CD4-positive, alpha-beta T cell treated with Interleukin-10 for 1 hour (primary cell): Measurements from ENCODE around the gene HTD2.
"Not testable (repeated sequence)": the region's sequence is repeated elsewhere in the genome, so short reads cannot be mapped to it uniquely, and the experiment has no call there.

Experiments used
- DNase-seq: peaks from one replicate; pipeline ENCODE4 v3.0.0-alpha.2; 2020

Gene HTD2

DNA sequence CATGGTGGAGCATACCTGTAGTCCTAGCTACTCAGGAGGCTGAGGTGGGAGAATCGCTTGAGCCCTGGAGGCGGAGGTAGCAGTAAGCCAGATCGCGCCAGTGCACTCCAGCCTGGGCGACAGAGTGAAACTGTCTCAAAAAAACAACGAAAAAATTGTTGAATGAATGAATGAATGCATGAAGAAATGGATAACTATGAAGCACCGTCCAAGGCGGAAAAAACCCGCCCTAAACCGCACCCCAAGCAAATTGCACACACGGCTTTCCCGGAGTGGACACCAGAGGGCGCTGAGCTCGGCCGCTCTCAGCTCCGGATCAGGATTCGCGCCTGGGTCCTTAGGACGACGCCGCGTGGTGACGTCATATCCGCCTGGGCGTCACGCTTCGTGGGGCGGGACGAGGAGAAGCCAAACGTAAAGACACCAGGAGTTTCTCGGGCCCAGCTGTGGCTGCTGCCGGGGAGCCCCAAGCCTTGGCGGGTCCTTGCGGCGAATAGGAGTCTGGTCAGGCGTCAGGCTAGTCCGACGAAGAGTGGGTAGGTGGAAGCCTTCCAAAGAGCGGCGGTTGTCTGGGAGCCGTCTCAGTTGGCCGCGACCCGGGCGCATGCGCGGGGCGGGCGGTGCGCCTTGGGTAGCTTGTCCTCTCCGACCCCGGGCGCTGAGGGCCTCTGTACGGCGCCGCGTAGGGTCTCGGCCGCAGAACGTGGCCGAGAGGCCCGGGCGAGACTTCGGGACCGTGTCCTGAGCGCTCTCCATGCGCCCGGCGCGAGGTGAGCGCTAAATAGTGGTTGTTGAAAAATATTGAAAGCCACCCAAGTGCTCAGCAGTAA lies at the start of gene HTD2, which contains the start of gene RPP14:
TSS of gene HTD2 (plus strand) at position 639 of the 830 bp plus-strand sequence. CDS start 11,094 bp downstream, outside the sequence.
TSS of gene RPP14 (plus strand) at position 364 of the 830 bp plus-strand sequence. CDS start 4,085 bp downstream, outside the sequence.
- DNase-seq: peak; percentile 98

DNA sequence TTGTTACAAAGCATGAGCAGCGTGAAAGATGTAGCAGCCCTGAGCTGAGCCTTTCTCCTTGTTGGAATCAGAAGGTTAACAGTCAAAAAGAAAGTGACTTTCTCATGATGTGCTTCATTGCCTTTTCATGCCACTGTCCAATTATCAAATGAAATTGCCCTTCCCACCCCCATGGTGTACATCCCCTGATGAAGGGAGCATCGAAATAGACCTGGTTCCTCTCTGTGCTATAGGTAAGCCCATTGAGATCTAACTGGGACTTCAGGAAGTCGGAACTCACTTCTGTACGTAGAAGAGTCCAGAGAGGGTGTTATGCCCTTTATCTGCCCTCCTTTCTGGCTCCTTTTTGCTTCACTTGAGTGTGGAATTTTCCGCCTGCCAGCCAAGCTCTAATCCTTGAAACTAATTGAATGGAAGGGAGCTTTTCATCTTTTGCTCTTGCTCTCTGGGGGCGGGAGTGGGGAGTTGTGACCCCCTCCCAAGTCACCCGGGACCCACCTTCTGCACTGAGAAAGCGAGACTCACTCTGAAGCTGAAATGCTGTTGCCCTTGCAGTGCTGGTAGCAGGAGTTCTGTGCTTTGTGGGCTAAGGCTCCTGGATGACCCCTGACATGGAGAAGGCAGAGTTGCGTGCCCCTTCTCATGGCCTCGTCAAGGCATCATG lies 47.8 kb upstream of the HTD2 start:
- no peak for DNase-seq

DNA sequence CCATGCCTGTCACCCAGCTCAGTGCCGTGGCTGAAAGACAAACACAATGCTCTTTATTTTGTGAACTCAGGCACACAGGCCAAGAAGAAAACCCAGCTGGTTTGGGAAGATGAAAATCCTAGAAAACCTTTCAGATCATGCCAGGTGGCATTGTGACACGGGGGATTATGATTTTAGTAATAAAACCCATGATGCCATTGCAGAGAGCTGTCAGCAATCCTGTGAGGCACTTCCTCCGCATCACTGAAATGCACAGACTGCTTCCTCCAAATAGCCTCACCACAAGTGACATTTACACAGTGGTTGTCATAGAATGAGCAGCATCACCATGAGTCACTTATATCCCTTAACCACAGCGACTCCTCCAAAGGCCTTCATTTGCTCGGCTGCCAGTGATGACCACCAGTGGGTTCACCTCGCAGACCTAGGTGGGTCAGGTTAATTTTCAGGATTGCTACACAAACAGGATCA lies 46.0 kb upstream of the HTD2 start:
- no peak for DNase-seq

DNA sequence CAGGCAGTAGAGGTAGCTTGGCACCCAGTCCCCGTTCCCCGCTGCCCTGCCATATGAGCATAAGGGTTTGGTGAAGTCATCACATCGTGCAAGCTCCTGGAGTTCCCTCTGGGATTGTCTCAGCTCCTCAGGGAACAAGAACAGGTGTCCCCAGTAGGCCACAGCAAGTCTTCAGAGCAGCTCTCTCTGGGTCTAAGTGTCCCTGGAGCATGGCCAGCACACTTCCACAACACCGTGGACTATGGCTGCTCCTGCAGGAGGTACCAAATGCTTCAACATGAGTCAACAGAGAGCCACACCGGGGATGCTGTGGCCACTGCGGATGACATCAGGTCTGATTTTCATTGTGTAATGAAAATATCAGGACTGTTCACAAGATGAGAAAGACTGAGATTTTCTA lies 45.6 kb upstream of the HTD2 start:
- DNase-seq: no peak

DNA sequence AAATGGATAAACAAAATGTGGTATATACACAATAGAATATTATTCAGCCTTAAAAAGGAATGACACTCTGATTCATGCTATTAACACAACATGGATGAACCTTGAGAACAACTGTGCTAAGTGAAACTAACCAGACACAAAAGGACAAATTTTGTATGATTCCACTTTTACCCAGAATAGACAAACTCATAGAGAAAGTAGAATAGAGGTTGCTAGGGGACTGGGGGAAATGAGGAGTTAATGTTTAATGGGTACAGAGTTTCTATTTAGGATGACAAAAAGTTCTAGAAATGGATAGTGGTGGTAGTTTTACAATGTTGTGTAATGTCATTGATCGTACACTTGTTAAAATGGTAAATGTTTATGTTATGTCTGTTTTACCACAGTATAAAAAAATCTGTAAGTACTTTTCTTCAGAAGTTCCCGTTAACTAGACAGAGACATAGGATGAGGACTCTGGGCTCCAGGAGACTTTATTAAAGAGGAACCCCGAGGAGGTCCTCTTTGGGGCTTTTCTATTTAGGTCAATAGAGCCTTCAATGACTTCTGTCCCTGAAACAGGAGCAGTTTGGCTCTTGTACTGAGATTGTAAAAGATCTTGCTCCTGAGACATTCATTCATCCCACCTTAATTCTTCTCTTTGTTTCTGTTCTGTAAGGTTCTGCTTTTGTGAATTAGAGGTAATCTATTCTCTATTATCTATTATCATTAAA lies 44.2 kb upstream of the HTD2 start:
- DNase-seq: no peak

DNA sequence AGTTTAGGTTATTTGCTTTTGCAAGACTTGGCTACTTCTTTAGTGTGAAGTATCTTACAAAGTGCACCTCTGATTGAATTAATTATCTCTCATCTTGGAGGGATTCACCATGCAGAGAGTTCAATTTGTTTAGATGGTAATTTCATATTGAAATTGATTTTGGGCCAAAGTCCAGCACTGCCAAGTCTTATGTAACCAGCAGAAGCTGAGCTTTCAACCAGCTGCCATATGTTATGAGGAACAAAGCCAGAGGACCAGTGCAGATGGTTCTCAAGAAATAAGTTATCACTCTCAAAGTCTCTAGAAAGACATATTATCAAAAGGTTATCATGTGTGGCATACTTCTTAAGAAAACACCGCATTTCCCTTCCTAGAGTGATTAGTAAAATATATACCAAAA lies 39.7 kb upstream of the HTD2 start:
- DNase-seq: no peak

DNA sequence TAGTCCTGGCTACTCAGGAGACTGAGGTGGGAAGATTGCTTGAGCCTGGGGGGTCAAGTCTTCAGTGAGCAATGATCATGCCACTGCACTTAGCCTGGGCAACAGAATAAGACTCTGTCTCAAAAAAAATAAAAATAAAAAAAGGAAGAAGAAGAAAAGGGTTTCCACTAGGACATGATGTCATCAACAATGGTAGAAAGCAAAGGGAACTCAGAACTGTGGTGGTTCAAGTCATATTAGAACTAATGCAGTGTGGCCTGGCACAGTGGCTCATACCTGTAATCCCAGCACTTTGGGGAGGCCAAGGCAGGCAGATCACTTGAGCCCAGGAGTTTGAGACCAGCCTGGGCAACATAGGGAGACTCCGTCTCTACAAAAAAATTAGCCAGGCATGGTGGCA lies 38.8 kb upstream of the HTD2 start:
- DNase-seq: not testable (repeated sequence)

DNA sequence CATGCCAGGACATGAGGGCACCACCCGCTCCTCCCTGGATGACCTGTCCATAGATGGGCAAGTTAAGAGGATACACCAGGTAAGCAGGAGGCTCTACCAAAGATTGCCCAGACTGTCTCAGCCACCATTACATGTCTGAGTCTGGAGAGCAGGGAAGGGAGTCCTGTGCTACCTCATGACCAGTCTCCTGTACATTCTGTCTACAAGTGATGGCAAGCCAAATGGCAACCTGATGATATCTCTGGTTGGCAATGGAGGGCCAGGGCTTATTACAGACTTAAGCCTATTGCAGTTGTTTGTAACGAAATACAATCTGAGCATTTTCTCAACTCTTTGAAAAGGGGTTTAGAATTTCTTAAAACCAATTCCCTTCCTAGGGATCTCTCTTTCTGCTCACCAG lies 37.0 kb upstream of the HTD2 start:
- no peak for DNase-seq

DNA sequence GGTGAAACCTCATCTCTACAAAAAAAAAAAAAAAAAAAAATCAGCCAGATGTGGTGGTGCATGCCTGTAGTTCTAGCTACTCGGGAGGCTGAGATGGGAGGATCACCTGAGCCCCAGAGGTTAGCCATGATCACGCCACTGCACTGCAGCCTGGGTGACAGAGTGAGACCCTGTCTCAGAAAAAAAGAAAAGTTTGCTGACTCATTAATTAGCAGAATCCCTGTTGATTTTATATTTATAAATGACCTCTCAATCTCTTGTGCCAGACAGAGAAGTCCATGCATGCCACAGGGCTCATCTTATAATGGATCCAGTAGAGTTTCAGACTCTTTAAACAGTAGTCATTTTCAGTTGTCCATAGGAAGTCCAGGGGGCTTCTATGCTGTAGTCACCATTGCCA lies 35.8 kb upstream of the HTD2 start:
- no peak for DNase-seq

DNA sequence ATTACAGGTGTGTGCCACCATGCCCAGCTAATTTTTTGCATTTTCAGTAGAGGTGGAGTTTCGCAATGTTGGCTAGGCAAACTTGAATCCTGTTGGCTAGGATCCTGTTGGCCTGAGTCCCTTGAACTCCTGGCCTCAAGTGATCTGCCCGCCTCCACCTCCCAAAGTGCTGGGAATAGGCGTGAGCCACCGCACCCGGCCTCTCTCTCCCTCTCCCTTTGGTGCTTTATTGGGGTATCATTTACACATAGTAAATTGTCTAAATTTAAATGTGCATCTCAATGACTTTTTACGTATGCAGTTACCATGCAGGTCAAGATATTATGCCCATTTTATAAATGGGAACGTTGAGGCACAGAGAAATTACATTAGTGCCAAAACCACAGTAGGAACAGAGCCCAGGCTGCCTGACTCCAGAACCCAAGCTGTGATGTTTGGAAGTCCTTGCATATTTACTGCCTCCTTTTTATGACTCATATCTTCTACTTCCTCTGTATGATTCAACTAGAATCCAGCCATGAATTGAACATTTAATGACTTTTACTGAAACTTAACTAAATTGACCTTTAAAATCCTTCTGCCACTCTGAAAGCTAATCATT lies 34.3 kb upstream of the HTD2 start:
- no peak for DNase-seq

DNA sequence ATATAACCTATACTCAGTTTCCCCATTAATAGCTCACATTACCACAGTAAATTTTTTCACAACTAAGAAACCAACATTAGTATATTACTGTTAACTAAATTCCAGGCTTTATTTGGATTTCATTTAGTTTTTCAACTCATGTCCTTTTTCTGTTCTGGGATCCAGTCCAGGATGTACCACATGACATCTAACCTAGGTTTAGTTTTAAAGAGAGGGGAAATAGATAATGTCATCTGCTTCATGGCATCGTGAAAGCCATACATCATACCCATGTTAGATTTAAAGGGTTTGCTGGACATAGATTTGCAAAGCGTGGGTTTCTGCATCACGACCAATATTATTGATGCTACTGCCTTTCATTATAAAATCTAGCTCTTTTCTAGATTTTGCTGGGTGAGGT lies 33.4 kb upstream of the HTD2 start:
- no peak for DNase-seq

DNA sequence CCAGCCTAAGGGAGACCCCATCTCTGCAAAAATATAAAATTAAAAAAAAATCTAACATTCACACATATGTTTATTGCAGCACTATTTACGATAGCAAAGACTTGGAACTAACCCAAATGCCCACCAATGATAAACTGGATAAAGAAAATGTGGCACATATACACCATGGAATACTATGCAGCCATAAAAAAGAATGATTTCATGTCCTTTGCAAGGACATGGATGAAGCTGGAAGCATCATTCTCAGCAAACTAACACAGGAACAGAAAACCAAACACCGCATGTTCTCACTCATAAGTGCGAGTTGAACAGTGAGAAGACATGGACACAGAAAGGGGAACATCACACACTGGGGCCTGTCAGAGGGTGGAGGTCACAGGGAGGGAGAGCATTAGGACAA lies 33.0 kb upstream of the HTD2 start:
- DNase-seq: not testable (repeated sequence)

DNA sequence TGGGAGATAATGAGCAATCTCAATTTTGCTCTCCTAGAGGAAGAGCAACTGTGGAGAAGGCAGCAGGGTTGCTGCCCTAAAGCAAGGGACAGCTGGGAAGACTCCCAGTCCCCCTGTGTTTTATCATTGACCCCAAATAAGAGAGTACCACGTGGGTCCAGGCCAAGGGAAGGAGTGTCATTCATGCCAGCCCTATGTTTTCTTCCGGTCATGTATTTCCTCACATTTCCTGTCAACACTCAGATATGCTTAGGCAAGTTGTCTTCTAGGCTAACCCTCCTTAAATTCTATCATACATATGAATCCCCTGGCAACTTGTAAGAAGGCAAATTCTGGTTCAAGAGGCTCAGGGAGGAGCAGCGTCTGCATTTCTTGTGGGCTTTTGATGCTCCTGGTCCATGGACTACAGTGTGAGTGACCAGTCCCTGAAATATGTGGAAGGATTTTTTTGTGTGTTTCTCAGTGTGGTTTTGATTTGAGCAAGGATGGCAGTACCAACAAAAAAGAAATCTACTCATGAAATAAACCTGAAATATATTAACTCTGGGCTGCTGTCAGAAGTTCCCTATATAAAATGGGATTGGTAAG lies 32.2 kb upstream of the HTD2 start:
- DNase-seq: no peak

DNA sequence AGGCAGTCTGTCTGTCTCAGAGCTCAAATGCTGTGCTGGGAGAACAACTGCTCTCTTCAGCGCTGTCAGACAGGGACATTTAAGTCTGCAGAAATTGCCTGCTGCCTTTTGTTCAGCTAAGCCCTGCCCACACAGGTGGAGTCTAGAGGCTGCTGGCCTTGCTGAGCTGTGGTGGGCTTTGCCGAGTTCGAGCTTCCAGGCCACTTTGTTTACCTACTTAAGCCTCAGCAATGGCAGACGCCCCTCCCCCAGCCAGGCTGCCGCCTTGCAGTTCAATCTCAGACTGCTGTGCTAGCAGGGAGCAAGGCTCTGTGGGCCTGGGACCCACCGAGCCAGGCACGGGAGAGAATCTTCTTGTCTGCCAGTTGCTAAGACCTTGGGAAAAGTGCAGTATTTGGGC lies 25.3 kb upstream of the HTD2 start:
- DNase-seq: no peak

DNA sequence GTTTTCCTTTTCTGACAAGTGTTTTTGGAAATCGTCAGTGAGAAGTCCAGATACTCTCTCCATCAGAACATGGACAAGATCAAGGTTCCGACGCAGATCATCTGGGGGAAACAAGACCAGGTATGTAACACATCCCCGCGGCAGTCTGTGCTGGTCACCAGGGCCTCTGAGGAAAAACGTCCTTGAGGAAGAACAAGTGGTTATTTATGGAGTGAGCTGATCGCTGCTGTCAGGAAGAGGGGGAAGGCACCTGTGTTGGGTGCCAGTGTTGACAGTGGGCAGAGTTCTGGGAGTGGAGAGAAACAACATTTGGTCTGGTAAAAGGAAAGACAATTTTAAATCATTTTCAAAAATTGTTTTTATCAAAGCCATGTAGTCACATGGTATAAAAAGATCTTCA lies 21.0 kb upstream of the HTD2 start:
- DNase-seq: no peak

DNA sequence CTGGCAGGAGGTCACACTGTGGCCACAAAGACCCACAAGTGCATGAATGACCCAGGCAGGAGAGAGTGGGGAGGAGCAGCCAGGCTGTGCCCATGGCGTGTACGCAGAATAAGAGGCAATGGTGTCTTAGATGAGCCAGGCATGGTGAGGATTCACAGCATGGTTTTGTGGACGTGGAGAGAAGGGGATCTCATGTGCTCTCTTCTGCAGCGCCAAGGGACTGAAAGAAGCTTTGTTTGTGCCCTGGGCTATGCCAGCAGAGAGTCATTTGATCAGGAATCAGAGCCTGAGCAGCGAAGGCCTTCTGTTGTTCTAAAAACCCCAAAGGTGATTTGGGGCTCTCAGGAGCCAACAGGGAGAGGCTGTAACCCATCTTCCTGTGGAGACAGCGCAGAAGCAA lies 19.0 kb upstream of the HTD2 start:
- no peak for DNase-seq

DNA sequence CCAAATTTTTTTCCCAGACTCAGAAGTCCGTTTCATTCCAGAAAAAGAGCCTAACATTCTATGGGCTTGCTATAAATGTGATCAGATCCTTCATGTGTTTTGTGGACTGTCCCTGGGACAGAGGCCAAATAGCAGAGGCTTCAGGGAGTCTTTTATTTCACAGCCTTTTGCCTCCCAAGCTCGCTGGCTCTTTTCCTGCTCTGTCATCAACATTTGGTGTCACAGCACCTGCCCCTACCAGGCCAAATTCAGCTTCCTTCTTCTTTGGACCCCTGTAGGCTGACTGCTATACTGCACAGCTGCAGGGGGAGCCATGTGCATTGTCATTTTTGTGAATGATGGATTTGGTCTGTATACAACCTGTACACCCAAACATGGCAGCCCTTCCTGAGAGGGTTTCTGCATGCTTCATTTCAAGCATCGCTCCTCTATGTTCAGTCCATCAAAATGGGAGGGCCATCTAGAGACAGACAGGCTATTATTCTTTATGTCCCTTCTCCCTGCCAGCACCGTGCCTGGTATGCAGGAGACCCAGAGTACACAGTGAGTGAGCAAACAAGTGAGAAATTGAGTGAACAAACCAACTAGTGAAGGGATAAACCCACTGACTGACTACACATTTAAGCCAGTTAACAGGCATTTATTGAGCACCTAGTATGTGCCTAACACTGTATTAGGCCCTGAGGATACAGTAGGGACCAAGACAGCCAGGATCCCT lies 18.1 kb upstream of the HTD2 start:
- no peak for DNase-seq

DNA sequence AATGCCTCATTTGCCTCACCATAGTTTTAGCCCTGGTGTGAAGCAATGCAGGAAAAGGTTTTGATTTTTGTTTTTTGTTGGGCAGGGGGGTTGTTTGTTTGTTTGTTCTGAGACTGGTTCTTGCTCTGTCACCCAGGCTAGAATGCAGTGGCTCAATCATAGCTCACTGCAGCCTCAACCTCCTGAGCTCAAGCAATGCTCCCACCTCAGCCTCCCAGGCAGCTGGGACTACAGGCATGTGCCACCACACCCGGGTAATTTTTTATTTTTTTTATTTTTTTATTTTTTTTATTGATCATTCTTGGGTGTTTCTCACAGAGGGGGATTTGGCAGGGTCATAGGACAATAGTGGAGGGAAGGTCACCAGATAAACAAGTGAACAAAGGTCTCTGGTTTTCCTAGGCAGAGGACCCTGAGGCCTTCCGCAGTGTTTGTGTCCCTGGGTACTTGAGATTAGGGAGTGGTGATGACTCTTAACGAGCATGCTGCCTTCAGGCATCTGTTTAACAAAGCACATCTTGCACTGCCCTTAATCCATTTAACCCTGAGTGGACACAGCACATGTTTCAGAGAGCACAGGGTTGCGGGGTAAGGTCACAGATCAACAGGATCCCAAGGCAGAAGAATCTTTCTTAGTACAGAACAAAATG lies 17.2 kb upstream of the HTD2 start:
- not testable (repeated sequence) for DNase-seq

DNA sequence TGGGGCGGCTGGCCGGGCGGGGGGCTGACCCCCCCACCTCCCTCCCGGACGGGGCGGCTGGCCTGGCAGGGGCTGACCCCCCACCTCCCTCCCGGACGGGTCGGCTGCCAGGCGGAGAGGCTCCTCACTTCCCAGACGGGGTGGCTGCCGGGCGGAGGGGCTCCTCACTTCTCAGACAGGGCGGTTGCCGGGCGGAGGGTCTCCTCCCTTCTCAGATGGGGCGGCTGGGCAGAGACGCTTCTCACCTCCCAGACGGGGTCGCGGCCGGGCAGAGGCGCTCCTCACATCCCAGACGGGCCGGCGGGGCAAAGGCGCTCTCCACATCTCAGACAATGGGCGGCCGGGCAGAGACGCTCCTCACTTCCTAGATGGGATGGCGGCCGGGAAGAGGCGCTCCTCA lies 15.9 kb upstream of the HTD2 start:
- not testable (repeated sequence) for DNase-seq

DNA sequence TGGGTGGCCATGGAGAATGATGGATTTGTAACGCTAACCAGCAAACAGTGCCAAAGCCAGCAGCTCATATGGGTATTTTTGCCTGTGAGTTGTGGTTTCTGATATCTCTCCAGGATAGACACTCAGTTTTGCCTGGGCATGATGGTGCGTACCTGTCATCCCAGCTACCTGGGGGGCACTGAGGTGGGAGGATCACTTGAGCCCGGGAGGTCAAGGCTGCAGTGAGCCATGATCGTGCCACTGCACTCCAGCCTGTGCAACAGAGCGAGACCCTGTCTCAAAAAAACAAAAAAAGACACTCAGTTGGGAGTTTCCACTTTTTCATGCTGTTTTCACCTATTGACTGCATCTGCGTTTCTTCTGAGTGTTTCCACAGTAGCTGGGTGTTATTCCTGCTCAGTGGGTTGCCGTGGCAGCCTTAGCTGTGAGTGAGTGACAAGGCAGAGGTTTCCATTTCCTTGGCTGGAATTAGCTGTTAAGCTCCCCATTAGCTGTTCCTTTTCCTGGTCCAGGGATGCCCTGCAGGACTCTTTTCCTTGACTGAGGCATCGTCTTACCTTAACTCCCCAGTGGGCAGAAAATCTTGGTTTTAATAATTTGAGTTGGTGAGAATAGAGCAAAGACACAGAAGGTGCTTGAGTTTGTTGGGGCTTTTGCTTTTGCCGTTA lies 14.5 kb upstream of the HTD2 start:
- DNase-seq: no peak

DNA sequence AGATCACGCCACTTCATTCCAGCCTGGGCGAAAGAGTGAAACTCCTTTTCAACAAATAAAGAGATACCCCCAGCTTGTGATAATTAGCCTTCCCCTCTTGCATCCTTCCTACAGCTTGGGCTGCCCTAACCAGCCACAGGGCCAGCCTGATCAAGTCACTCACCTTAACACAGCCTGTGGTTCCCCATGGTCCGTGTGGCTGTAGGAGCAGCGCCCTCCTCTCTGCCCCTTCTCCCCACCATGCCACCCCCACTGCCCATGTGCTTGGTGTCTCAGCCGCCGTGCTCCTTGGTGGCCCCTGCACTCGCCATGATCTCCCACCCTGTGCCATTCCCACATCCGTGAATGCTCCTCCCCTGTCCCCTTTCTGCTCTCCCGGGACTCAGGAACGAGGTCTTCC lies 13.5 kb upstream of the HTD2 start:
- DNase-seq: no peak
